Thymus (tissue), 11 donors: Measurements from ENCODE around the gene ATP2A3. TPM values are rescaled to one million over a fixed set of nuclear protein-coding genes. Genes with fewer than 3 reads are reported as not detected.

Experiments used
- DNase-seq, 9 donors: peaks; one replicate each; pipeline ENCODE4 v3.0.0-alpha.2; 2013; ENCODE audit warnings: low spot score in 9 of 9, low read depth in 6 of 9, missing footprints in 1 of 9
- H3K27ac ChIP-seq, 2 donors: one replicate each; pipeline ENCODE4 v1.5.1; 2013; ENCODE audit warnings: control low read depth in 1 of 2, low read depth in 1 of 2, low read length in 1 of 2, mild to moderate bottlenecking in 1 of 2, moderate library complexity in 1 of 2
- H3K27me3 ChIP-seq, 2 donors: one replicate each; pipeline ENCODE4 v1.5.1; 2013; ENCODE audit warnings: low read length in 1 of 2; ENCODE audit not compliant: control insufficient read depth in 2 of 2, insufficient read depth in 1 of 2
- H3K36me3 ChIP-seq, 2 donors: one replicate each; pipeline ENCODE4 v1.5.1; 2013; ENCODE audit warnings: low read length in 1 of 2, mild to moderate bottlenecking in 1 of 2, moderate library complexity in 1 of 2; ENCODE audit not compliant: control insufficient read depth in 2 of 2, insufficient read depth in 2 of 2
- H3K4me1 ChIP-seq, 2 donors: one replicate each; pipeline ENCODE4 v1.5.1; 2013; ENCODE audit warnings: low read length in 2 of 2; ENCODE audit not compliant: control insufficient read depth in 2 of 2, insufficient read depth in 2 of 2
- H3K4me3 ChIP-seq, 2 donors: one replicate each; pipeline ENCODE4 v1.5.1; 2013; ENCODE audit warnings: low read length in 2 of 2, control low read depth in 1 of 2, mild to moderate bottlenecking in 1 of 2
- H3K9me3 ChIP-seq, 2 donors: one replicate each; pipeline ENCODE4 v1.5.1; 2013; ENCODE audit warnings: low read length in 1 of 2, mild to moderate bottlenecking in 1 of 2; ENCODE audit not compliant: control insufficient read depth in 2 of 2, insufficient read depth in 1 of 2
- WGBS: extraction: QIAGEN DNeasy Blood & Tissue Kit; methylation state at CpG from one replicate; pipeline ENCODE4 v1.1.7; 2013; 5-methylcytosine and 5-hydroxymethylcytosine counted together
- polyA plus RNA-seq: library from polyadenylated mRNA; stranded (reverse); fragments of 200-250 nt; gene quantifications from one replicate; pipeline ENCODE4 v1.2.3, GENCODE V29; 2013
- total RNA-seq: library from RNA; stranded (reverse); fragments of 120-200 nt; gene quantifications from one replicate; pipeline ENCODE4 v1.2.4, GENCODE V29; 2013
- donor health status: healthy.

The ATP2A3 gene
- total and polyA plus RNA-seq, 2 donors, result 52.9 to 116 TPM

DNA sequence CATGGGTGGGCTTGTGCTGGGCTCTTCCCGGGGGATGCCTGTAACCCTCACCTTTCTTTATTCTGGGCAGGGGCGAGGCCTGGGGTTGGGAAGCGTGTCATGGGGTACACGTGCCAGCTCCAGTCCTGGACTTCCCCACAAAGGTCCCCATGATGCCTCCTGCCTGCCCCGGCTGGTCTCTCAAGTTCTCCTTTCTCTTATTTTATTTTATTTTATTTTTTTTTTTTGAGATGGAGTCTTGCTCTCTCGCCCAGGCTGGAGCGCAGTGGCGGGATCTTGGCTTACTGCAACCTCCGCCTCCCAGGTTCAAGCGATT, 8.6 kb downstream of the ATP2A3 start:
- Histone ChIP-seq H3K9me3 (peaks cover 0 to 2% of the 10 kb centered on the region in 2 donors), H3K4me1 (peaks cover 13 to 52% of the 10 kb centered on the region in 2 donors), H3K27me3 (no peaks in the 10 kb centered on the region), H3K36me3 (peaks cover 86 to 88% of the 10 kb centered on the region in 2 donors), H3K4me3 (no peak overlapping the region), H3K27ac (no peak overlapping the region)
- WGBS, result 94% methylated on average over 10 of the region's 10 CpGs
- no peak for DNase-seq

DNA sequence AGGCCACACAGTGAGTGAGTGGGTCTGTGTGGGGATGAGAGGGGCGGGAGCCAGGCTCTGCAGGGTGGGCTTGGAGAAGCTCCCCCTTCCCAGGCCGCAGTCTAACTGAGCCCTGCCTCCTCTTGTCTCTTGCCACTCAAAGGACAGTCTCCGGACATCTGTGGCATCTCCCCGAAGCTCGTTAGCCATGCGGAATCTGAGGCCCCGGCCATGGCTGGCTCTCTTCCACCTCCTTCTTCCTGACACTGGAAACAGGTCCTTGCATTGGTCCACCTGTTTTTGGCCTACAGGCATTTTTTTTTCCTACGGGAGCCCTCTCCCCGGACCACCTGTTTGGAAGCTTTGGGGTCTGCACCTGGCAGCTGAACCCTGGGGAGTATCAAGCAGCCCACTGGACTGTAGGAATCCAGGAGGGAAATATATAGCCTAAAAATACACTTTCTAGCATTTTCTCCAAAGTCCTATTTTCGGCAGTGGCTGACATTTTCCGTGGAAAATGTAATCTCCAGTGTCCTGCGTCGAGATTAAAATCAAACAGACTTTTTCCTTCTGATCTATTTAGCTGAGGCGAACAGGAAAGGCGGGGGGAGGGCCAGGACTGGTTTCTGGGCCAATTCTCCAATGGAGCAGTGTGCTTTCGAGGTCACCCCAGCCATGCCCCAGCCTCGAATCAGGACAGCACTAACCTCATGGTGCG, 9.1 kb downstream of the ATP2A3 start:
- Histone ChIP-seq H3K27ac (no peak overlapping the region), H3K9me3 (peaks cover 0 to 2% of the 10 kb centered on the region in 2 donors), H3K4me3 (no peak overlapping the region), H3K4me1 (peaks cover 9 to 47% of the 10 kb centered on the region in 2 donors), H3K27me3 (no peaks in the 10 kb centered on the region), H3K36me3 (peaks cover 87% of the 10 kb centered on the region in 2 donors)
- DNase-seq, result no peak
- 94% methylated on average over 18 of the region's 18 CpGs for WGBS

DNA sequence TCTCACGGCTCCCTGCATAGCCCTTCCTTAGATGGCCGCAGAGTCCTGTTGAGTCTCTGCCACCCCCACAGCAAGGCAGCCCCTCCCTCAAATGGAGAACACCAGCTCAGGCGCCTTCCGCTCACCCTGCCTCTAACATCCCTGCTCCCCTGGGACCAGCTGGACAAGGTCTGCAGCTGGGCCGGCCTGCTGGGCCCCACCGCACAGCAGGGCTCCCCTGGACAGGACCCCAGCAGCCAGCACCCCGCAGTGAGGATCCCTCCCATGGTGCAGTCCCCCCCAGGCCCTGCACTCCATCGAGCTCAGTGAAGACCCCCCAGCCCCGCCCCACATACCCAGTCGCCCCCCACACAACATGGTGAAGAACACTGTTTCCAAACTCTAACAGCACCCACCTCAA, 10.2 kb downstream of the ATP2A3 start:
- no peaks in the 10 kb centered on the region for H3K27me3 ChIP-seq
- no peak overlapping the region for H3K27ac ChIP-seq
- DNase-seq, result no peak
- 98% methylated on average over 10 of the region's 10 CpGs for WGBS
- peaks cover 0 to 36% of the 10 kb centered on the region in 2 donors for H3K4me1 ChIP-seq
- H3K4me3 ChIP-seq, result no peak overlapping the region
- H3K36me3 ChIP-seq, result peaks cover 85 to 86% of the 10 kb centered on the region in 2 donors
- peaks cover 0 to 2% of the 10 kb centered on the region in 2 donors for H3K9me3 ChIP-seq

DNA sequence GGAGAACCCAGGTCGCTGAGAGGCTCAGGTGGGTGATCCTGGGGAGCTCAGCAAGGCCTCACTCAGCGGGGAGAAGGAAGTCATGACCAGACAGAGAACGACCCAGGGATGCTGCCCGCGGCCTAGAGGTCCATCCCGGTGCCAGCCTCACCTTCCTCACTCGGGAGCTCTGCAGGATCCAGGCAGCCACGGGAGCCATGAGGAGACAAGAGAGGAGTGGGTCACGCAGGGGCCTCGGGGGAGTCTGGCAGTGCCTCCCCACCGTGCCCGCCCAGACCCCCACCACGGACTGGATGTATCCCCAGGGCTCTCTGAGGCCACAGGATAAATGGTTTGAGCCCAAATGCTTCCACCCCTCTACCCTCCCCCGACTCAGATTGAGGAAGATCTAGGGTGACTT, 10.7 kb downstream of the ATP2A3 start:
- no peak for DNase-seq
- Histone ChIP-seq H3K27me3 (no peaks in the 10 kb centered on the region), H3K27ac (no peak overlapping the region), H3K36me3 (peaks cover 88 to 90% of the 10 kb centered on the region in 2 donors), H3K9me3 (peaks cover 0 to 2% of the 10 kb centered on the region in 2 donors), H3K4me1 (peaks cover 0 to 34% of the 10 kb centered on the region in 2 donors), H3K4me3 (no peak overlapping the region)
- 99% methylated on average over 14 of the region's 14 CpGs for WGBS

DNA sequence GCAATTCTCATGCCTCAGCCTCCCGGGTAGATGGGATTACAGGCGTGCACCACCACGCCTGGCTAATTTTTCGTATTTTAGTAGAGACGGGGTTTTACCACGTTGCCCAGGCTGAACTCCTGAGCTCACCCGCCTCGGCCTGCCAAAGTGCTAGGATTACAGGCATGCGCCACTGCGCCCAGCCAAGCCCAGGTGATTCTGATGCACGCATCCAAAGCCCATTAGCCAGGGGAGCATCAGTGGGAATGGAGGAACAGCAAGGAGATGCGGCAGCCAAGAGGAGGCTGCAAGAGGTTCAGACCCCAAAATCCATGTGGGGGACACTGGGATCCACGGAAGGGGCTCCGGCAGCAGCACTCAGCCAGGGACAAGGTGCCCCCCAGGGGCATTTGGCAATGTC, 12.1 kb downstream of the ATP2A3 start:
- no peaks in the 10 kb centered on the region for H3K27me3 ChIP-seq
- 96% methylated on average over 14 of the region's 14 CpGs for WGBS
- peaks cover 89 to 91% of the 10 kb centered on the region in 2 donors for H3K36me3 ChIP-seq
- no peak overlapping the region for H3K27ac ChIP-seq
- H3K9me3 ChIP-seq, result peaks cover 0 to 2% of the 10 kb centered on the region in 2 donors
- no peak for DNase-seq
- no peak overlapping the region for H3K4me3 ChIP-seq
- H3K4me1 ChIP-seq, result peaks cover 0 to 21% of the 10 kb centered on the region in 2 donors

DNA sequence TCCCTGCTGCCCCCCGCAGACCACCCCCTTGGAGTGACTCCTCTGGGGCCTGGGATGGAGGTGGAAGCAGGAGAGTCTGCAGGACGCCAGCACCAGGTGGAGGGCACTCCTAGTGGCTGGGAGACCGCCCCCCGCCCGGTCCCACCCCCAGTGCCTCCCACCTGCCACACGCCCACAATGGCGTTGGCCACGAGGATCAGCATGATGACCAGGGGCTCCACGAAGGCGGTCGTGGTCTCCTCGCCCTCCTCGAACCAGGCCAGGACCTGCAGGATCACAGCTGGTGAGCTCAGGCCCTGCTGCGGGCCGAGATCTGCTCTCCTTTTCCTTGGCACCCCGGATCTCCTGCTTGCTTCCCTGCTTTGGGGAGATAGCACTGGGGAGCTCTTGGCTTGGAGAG, 12.8 kb downstream of the ATP2A3 start:
- Histone ChIP-seq H3K4me1 (peaks cover 0 to 14% of the 10 kb centered on the region in 2 donors), H3K4me3 (no peak overlapping the region), H3K27me3 (no peaks in the 10 kb centered on the region), H3K27ac (no peak overlapping the region), H3K9me3 (no peaks in the 10 kb centered on the region), H3K36me3 (peaks cover 89 to 91% of the 10 kb centered on the region in 2 donors)
- no peak for DNase-seq
- 96% methylated on average over 16 of the region's 16 CpGs for WGBS

DNA sequence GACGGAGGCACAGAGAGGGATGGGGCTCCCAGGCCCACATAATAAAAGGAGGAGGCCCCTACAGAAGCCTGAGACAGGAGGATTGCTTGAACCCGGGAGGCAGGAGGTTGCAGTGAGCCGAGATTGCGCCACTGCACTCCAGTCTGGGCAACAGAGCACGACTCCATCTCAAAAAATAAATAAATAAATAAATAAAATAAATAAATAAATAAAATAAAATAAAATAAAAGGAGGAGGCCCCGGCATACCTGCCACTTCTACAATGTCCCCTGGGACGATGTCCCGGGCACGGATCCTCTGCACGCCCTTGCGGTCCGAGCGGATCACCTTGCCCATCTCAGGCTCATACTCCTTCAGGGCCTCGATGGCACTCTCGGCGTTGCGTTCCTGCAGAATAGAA, 13.2 kb downstream of the ATP2A3 start:
- Histone ChIP-seq H3K4me3 (no peak overlapping the region), H3K27ac (no peak overlapping the region), H3K9me3 (no peaks in the 10 kb centered on the region), H3K27me3 (no peaks in the 10 kb centered on the region), H3K36me3 (peaks cover 88 to 89% of the 10 kb centered on the region in 2 donors), H3K4me1 (peaks cover 0 to 11% of the 10 kb centered on the region in 2 donors)
- DNase-seq, result no peak
- WGBS, result 98% methylated on average over 17 of the region's 17 CpGs

DNA sequence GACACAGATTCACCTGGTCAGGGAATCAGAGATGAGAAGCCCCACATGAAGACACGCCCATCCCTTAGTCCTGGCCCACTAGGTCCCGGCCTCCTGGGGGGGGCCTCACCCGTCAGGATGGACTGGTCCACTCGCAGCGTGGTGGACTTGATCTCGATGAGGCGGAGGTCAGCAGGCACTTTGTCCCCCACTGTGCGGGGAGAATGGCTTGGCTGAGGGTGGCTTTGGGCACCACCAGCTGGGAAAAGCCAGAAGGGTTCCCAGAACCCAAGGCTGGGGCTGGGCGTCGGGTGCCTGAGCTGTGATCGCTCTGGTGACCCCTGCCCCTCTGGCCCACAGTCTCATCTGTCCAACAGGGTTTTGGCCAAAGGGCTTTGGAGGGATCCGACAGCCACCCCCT, 13.7 kb downstream of the ATP2A3 start:
- DNase-seq, result no peak
- peaks cover 90 to 91% of the 10 kb centered on the region in 2 donors for H3K36me3 ChIP-seq
- H3K27me3 ChIP-seq, result no peaks in the 10 kb centered on the region
- no peak overlapping the region for H3K4me3 ChIP-seq
- peaks cover 0 to 9% of the 10 kb centered on the region in 2 donors for H3K4me1 ChIP-seq
- WGBS, result 97% methylated on average over 12 of the region's 12 CpGs
- H3K9me3 ChIP-seq, result peaks cover 0 to 3% of the 10 kb centered on the region in 2 donors
- no peak overlapping the region for H3K27ac ChIP-seq

DNA sequence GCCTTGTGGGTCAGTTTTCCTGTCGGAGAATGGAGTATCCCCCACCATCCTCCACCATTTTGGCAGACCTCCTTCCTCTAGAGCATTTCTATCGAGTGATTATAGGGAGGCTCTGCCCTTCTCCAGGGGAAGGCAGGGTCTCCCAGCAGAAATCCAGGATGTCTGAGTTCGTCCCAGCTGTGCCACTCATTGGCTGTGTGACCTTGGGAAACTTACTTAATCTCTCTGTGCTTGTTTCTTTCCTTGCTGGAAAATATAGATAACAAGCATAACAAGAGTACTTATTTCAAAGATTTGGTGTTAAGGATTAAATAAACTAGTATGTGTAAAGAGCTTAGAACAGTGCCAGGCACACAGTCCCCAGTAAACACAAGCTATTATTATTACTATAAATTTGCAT, 14.8 kb downstream of the ATP2A3 start:
- DNase-seq, result no peak
- Histone ChIP-seq H3K9me3 (peaks cover 6 to 10% of the 10 kb centered on the region in 2 donors), H3K4me1 (no peaks in the 10 kb centered on the region), H3K4me3 (no peak overlapping the region), H3K27ac (no peak overlapping the region), H3K36me3 (peaks cover 90 to 91% of the 10 kb centered on the region in 2 donors), H3K27me3 (no peaks in the 10 kb centered on the region)
- 97% methylated on average over 3 of the region's 3 CpGs for WGBS
